Activated T-cell treated with anti-CD3 and anti-CD28 coated beads for 1 hour (primary cell): ENCODE measurements around the gene CRYBB1.
"Not testable (repeated sequence)": the region's sequence is repeated elsewhere in the genome, so short reads cannot be mapped to it uniquely, and the experiment has no call there.

Experiments
- DNase-seq: peaks from one replicate; pipeline ENCODE4 v3.0.0-alpha.2; 2020; ENCODE audit warnings: low read depth

The CRYBB1 gene

DNA sequence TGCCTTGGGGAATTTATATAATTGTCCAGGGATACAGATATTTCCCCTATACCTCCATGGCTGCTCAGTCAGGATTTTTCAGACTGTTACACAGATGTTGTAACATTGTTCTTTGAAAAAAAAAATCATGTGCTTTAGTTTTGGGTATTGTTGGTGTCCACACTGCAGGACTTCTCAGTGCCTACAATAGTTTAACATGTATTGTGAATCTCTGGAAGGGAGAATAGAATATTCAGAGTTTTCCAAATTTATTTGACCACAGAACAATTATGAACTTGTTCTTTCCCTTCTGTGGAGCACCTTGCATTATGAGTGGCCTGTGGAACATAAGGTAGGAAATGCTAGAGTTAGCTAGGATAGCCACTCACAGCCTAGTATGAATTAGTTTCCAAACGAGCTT lies 18.5 kb upstream of the CRYBB1 start:
- no peak for DNase-seq

DNA sequence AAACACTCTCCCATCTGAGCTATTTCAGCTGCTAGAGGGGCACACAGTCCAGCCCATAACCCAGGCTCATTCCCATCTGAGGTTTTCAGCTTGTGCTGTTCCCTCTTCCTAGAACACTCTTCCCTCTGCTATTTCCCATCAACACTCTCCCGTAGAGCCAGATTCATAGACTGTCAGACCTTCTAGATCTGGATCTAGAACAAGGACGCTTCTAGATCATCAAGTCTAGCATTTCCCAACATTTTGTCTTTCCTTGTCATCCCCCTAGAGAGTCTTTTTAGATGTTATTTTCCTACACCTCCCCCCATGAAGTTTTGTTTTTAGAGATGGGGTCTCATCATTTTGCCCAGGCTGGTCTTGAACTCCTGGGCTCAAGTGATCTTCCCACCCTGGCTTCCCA lies 17.3 kb upstream of the CRYBB1 start:
- DNase-seq = no peak

DNA sequence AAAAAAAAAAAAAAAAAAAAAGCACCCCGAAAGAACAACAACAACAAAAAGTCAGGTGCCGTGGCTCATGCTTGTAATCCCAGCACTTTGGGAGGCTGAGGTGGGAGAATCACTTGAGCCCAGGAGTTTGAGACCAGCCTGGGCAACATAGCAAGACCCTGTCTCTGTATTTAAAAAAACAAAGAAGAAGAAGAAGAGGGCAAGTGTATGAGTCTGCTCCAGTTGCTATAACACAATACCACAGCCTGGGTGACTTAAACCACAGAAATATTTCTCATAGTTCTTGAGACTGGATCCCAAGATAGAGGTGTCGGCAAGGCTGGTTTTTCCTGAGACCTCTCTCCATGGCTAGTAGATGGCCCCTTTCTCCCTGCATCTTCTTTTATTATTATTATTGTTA lies 16.4 kb upstream of the CRYBB1 start:
- DNase-seq = no peak

DNA sequence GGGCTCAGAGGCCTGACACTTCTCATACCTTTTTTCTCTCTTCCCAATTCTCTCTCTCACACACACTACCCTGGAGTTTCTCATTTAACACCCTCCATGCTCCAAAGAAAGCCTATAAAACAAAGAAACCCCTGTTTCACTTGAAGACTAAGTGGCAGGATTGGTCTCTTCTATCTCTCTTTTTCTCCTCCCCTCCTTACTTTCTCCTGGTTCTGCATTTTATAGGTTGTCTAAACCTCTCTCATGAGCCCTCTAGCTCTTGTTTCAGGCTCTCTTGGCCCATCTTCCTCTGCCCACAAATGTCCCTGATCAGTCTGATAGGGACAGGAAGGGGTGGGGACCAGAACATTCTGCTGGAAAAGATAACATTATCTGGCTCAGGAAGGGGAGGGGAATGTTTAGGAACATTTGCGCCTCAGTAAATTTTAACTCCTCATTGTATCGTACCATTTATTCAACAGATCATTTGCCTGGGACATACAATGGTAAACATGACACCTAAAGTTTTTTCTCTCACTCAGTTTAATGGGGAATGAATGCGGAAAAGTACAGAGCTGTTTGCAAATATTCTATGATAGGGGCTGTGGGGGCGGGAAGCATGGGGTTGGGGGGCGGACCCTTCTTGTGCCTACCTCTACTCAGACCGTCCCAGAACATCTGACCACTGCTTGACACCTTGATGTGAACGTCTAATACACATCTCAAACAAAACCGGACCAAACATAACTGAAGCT lies 14.8 kb upstream of the CRYBB1 start:
- DNase-seq = no peak

DNA sequence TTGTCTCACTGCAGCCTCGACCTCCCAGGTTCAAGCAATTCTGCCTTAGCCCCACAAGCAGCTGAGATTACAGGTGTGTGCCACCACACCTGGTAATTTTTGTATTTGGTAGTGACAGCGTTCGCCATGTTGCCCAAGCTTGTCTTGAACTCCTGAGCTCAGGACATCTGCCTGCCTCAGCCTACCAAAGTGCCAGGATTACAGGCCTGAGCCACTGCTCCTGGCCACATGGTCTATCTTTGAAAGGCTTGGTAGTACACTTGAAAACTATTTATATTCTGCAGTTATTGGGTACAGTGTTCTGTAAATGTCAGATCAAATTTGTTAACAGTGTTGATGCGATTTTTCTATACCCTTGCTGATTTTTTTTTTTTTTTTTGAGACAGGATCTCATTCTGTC lies 13.5 kb upstream of the CRYBB1 start:
- no peak for DNase-seq

DNA sequence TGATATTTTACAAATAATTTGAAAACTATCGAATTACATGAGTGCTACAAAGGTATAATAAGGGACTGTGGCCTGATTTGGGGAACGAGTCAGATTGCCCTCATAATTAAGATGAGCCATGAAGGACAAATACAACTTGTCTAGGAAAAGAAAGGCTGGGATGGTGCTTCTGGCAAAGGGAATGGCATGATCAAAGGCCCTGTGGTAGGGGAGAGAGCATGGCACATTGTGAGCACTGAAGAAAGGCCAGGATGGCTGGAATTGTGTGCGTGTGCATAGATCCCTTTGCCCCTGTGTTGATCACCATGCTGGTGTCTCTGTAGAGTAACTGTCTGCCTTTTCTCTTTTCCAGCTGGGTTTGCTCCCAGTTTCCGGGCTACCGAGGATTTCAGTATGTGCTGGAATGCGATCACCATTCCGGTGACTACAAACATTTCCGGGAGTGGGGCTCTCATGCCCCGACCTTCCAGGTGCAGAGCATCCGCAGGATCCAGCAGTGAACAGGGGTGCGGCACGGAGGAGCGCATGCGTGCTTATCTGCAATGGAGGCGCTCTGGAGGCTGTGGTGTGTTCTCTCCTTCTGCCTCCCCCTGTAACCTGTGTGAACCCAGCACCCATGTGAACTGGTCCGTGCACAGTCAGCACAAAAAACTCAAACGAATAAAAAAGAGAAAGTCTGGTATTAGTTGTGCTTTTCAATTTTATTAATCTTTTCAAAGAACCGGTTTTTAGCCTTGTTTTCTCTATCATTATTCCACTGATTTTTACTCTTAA lies 12.3 kb upstream of the CRYBB1 start:
- DNase-seq = no peak

DNA sequence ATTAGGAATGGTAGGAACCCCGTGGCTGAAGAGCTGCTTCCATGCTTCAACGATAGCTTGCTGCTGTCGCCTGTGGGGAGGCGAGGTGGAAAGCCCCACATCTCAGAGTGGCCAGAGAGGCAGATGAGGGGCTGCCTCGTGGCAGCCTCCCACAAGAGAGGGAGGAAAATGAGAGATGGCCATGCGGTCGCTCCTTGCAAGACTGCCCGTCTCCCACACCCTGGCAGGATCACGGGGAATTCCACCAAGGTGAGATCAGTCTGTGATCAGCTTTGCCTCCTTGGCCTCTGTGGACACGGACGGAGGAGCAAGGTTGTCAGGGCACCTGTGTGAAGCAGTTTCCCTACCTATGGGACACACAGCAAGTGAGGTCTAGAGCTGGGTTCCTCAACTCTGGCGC lies 7.0 kb upstream of the CRYBB1 start:
- DNase-seq = no peak

DNA sequence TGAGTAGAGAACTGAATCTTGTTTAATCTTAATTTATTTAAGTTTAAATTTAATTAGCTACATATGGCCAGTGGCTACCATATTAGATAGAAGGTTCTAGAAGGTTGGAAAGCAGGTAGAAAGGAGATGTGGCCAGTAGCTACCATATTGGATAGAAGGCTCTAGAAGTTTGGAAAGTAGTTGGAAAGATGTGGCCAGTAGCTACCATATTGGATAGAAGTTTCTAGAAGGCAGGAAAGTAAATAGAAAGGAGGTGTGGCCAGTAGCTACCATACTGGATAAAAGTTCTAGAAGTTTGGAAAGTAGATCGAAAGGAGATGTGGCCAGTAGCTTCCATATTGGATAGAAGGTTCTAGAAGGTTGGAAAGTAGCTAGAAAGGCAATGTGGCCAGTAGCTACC lies 6.2 kb upstream of the CRYBB1 start:
- no peak for DNase-seq

DNA sequence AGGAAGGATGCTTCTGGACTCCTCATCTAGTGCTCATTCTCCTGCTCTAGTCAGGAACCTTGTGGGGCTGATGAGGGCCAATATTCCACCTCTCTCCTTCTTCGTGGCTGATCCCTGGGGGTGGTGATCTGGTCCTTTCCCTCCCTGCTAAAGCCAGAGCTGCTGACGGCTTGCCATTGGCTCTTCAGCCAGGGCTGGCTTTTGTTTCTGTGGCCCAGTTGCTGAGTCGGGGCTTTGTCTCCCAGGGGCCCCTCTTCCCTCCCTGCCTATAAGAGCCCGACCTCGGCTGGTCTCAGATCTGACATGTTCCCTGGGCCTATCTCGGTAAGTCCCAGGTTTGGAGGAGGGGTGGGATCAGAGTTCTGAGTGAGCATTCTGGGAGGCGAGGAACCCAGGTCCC lies 3.8 kb upstream of the CRYBB1 start, which contains the start of gene CRYBA4:
Gene CRYBA4, plus strand, starts transcription at position 301 of the 400 bp plus-strand sequence. CDS start 634 bp downstream, outside the sequence.
- DNase-seq = no peak

DNA sequence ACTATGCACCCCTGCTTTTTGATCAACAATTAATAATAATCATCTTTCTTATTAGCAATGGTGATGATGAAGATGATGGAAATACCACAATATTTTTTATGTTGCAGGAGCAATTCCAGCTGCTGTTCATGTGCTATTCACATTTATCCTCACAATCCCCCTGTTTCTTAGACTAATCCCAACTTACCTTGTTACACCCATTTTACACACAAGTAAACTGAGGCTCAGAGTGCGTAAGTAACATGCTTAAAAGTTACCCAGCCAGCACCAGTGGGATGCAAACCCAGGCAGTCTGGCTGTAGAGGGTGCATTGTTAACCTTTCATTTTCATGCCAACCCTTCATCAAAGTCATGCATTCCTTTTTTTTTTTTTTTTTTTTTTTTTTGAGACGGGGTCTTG lies 2.4 kb upstream of the CRYBB1 start:
- no peak for DNase-seq

DNA sequence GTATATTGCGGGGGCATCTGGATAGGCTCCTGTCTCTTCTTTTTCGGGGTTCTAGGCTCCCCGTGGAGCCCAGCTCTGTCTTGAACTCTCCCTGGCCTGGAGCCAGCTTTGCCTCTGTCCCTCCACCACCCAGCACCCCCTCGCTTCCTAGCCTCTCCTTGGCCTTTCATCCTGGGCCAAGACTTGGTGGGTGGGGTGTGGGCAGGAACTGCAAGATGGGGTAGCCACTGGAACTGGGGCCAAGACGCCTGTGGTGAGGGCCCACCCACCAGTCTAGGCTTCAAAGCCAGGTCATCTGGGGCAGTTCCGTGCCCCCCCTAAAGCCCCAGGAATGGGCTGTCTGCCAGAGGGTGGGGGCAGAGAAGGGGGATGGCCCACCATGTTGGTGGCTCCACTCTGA lies 1.7 kb upstream of the CRYBB1 start:
- DNase-seq = no peak

DNA sequence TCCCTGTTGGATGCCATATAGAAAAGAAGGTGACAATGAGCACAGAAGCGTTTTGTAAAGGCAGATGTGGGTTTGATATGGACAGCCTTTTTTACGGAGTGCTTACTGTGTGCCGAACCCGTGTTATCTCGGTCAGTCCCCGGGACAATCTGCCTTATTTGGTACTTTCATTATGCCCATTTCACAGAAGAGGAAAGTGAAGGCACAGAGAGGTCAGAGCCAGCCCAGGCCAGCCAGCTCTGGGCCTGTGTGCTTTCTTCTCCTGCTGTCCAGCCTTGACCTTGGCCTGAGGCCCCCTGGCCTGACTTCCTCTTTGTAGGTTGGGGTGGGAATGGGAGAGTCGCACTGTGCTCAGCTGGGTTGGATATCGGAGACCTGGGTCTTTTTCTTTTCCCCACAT lies 628 bp upstream of the CRYBB1 start:
- DNase-seq = no peak

DNA sequence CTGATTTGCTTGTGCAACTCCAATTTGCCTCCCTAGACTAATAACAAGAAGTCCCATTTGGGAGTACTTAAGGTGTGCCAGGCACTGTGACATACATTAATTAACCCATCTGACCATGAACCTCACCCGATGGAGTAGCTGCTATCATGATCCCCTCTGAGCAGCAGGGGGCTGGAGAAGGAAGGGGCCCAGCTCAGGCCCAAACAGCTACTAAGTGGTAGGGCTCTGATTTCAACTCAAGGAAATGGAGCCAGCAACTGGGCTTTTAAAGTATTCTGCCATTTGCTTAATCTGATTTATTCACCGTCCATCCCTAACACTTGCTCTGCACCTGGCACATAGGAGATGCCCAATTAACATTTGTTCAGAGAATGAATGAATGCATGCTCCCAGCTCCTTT lies 1.2 kb downstream of the CRYBB1 start:
- DNase-seq = no peak

DNA sequence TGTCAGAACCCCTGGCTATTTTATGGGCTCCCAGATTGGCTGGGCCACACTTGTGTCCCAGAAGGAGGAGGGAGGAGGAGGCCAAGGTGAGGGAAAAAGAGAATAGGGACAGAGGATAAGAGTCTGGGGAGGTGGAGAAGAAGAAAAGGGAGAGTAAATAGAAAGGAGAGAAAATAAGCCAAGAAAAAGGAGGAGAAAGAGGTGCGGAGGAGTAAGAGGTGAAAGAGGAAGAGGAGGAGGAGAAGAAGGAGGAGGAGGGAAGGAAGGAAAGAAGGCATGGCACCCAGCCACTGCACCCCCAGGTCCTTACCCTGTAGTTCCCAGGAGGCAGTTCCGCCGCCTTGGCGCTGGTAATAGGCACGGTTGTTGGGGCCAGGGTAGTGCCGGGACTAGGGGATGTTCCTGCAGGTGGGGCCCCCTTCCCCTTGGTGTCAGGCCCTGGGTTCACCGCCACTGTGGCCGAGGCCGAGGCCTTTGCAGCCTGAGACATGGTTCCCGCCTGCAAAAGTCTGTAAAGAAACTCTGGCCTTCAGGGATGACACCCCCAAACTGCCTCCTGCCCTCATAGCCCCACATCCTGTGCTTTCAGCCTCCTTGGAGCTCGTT lies 1.9 kb downstream of the CRYBB1 start:
- DNase-seq = no peak

DNA sequence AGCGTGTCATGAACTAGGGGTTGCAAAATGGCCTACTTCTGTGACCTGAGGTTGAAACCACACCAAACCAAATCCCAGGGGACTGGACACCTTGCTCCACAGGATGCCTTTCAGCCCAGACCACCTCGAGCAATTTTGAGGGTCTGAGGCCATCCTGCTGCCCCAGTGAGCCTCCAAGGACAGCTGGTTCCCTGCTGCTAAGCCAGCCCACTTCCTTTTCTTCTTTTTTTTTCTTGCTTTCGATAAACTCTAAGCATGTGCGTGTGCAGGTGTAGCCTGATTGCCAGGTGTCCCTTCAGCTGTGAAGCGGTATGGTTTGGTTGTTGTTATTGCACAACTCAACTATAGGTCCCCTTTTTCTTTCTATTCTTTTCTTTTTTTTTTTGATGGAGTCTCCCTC lies 2.7 kb downstream of the CRYBB1 start:
- DNase-seq = no peak

DNA sequence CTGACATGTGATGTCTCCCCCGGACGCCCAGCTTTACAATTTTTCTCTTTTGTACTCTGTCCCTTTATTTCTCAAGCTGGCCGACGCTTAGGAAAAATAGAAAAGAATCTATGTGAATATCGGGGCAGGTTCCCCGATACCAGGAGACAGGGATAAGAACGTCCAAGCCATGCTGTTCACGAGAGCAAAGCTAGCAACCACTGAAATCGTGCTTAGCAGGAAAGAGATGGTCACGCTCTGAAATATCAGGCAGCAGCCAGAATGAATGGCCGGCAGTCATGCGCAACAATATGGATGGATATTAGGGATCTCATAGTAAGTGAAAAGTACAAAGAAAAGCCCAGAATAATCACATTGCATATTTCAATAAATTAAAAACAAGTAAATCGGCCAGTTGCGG lies 3.5 kb downstream of the CRYBB1 start:
- no peak for DNase-seq

DNA sequence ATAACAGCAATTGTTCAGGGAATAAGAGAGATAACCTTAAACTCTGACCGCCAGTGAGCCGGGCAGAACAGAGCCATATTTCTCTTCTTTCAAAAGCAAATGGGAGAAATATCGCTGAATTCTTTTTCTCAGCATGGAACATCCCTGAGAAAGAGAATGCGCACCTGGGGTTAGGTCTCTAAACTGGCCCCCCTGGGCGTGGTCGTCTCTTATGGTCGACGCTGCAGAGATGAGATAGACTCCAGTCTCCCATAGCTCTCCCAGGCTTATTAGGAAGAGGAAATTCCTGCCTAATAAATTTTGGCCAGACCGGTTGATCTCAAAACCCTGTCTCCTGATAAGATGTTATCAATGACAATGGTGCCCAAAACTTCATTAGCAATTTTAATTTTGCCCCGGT lies 4.1 kb downstream of the CRYBB1 start:
- DNase-seq = not testable (repeated sequence)

DNA sequence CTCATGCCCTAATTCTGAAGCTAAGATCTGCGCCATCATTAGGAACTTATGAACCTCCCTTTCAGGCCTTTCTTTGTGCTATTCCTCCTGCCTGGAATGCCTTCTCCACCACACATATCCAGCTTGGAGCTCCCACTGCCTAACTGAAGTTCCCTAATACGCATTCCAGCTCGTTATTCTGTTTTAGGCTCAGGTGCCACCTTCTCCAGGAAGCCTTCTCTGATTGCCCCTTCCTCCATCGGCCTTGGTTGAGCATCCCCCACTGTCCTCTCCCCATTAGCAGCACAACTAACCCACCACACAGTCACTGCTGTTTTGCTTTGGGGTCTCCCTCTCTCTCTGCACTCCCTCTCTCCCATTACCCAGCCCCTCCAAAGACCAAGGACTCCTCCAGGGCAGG lies 5.2 kb downstream of the CRYBB1 start:
- no peak for DNase-seq

DNA sequence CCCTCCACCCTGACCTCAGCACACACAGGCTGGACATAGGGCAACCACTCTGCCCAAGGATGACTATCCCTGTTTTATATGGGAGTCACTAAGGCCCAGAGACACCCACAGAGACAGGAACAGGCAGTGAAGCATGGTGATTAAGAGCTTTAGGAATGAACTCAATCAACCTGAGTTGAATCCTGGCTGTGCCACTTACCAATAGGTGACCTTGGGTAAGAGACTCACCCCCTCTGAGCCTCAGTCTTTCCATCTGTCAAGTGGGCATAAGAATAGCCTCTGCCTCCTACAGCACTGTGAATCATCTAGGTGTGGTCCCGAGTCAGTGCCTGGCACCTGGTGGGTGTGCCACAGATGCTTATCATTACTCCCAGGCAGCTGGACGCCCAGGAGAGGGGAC lies 6.8 kb downstream of the CRYBB1 start:
- DNase-seq = no peak

DNA sequence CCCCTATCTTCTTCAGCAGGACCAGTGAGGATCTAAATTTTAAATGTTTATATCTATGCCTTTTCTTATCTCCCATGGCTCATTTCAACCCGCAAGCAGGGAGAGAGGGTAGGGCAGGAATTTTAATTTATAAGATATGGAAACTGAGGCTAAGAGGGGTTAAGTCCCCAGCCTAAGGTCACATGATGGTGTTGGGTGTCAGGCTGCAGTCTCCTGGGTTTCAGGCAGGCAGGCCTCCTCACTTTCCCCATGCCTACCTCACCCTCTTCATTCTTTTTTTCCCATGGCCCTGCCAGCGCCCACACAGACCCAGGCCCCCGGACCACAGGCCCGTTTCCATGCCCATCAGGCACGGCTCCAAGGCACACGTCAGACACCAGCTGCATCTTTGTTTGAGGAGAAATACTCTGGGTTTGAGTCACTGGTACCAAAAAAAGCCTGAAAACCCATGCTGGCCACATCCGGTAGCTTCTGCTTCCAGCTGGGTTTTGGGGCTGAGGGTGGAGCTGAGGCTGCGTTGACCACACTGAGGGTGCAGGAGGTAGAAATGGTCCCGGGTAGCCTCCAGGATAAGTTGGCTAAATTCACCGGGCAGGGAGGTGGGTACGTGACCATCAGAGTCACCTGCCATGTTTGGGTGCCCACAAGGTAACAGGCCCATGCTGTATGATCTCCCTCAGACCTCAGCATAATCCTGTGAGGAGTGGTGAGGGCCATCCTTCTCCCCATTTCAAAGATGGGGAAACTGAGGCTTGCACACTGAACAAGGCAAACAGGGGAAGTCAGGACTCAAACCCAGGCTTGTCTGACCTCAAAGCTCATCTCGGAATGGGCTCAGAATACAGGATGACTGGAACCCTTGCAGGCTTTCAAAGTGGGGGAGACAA lies 7.5 kb downstream of the CRYBB1 start:
- DNase-seq = no peak

DNA sequence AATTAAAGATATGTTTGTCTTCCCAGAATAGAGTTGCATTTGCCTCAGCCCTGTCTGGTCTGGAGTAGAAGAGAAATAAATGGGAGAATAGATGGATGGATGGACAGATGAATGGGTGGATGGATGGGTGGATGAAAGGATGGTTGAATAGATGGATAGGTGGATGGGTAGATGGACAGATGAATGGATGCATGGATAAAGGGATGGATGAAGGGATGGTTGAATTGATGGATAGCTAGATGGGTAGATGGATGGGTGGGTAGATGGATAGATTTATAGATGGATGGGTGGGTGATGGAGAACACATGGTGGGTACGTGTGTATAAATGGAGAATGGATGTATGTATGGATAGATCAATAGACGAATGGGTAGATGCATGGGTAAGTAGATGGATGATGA lies 8.5 kb downstream of the CRYBB1 start:
- no peak for DNase-seq

DNA sequence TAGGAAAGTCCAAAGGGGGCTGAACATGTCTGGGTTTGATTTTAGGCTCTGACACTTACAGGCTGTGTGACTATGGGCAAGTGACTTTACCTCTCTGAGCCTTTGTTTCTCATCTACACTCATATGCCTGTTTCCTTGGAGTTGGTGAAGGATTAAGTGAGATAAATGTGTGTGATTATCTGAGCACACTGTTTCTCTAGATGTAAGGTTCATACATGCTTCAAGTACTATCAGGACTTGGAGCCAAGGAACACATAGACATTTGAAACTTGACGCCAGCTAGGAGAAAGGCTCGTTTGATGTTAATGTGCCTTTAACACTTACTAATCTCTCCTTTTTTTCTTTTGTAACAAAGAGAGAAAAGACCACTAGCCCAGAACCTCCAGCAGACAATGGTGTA lies 9.7 kb downstream of the CRYBB1 start:
- DNase-seq = no peak
